ENCODE results near the gene CLEC7A.

Gene CLEC7A

DNA sequence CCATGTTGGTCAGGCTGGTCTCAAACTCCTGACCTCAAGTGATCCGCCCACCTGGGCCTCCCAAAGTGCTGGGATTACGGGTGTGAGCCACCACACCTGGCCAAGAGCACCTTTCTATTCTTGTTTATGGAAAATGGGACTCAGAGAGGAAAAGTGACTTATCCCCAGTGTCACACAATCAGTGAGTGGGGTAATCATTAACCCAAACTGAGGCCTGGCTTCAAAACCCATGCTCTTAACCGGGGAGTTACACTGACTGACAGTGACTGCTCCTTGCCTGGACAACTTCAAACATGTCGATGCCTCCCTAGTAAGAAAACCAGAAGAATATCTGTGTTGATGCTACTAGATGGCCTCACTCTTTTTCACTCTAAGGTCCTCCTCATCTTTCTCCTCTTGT, 7.3 kb downstream of the CLEC7A start:
- FAIRE-seq (no peak), DNase-seq (ENCODE audit: insufficient read length, low spot score) (no peak)
- TF ChIP-seq PAX5 (IDR thresholded peaks at IDR 0.05; ENCODE audit: insufficient read depth, low read length, severe bottlenecking) = no peak

DNA sequence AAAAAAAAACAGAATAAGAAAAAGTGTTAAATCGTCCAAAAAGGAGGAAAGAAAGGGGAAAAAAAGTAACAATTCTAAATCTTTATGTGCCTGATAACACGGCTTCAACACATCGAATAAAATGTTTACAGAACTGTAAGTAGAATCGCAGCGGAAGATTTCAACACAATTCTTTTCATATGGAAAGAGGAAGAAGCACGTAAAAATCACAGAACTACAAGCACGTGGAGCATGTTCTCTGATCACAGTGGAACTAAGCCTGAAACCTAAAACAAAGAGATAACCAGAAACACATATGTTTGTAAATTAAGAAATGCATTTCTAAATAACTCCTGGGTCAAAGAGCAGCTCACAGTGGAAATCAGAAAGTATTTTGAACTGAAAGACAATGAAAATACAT, 8.7 kb downstream of the CLEC7A start:
- TF ChIP-seq POLR2AphosphoS5 (IDR thresholded peaks at IDR 0.05; ENCODE audit: low read depth, low read length) (no peak), POLR2A (IDR thresholded peaks at IDR 0.05; ENCODE audit: low read depth, low read length) (no peak), PAX5 (IDR thresholded peaks at IDR 0.05; ENCODE audit: insufficient read depth, low read length, severe bottlenecking) (no peak), POU2F2 (IDR thresholded peaks at IDR 0.05; ENCODE audit: low read depth, low read length) (no peak), TAF1 (IDR thresholded peaks at IDR 0.05; ENCODE audit: low read depth, low read length) (no peak), SPI1 (IDR thresholded peaks at IDR 0.05; ENCODE audit: low read depth, low read length) (no peak)
- FAIRE-seq = no peak
- no peak for DNase-seq (ENCODE audit: insufficient read length, low spot score)

DNA sequence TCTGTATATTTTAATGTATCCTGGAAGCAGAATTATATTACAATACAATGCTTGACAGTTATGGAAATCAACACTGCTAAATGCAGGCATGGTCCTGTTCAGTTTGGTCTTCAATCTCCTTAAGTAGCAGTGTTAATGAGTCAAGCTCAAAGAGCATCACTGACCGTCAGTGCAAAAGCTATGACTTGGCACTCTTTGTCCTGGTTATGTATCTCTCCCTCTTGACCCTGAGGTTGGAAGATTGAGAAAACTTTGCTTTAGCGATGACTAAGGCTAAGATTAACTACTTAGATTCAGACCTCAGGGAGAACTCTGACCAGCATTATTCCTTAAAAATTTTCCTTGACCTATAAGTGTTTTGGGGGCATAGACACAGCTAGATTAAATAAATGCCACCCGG, 10.9 kb downstream of the CLEC7A start:
- FAIRE-seq (no peak), DNase-seq (ENCODE audit: insufficient read length, low spot score) (no peak)
- TF ChIP-seq PAX5 (IDR thresholded peaks at IDR 0.05; ENCODE audit: insufficient read depth, low read length, severe bottlenecking) = no peak
- no peak for TF ChIP-seq POU2F2 (IDR thresholded peaks at IDR 0.05; ENCODE audit: low read depth, low read length)
- TF ChIP-seq POLR2A (IDR thresholded peaks at IDR 0.05; ENCODE audit: low read depth, low read length) = no peak
- no peak for TF ChIP-seq POLR2AphosphoS5 (IDR thresholded peaks at IDR 0.05; ENCODE audit: low read depth, low read length)
- TF ChIP-seq TAF1 (IDR thresholded peaks at IDR 0.05; ENCODE audit: low read depth, low read length) = no peak
- TF ChIP-seq SPI1 (IDR thresholded peaks at IDR 0.05; ENCODE audit: low read depth, low read length) = no peak

GRCh38 chr12:10115890-10116289, 14.1 kb downstream of the CLEC7A start:
- FAIRE-seq = no peak
- DNase-seq (ENCODE audit: insufficient read length, low spot score) = no peak
- TF ChIP-seq POLR2A (IDR thresholded peaks at IDR 0.05; ENCODE audit: low read depth, low read length) = no peak
- TF ChIP-seq TAF1 (IDR thresholded peaks at IDR 0.05; ENCODE audit: low read depth, low read length) = no peak
- no peak for TF ChIP-seq SPI1 (IDR thresholded peaks at IDR 0.05; ENCODE audit: low read depth, low read length)
- no peak for TF ChIP-seq POLR2AphosphoS5 (IDR thresholded peaks at IDR 0.05; ENCODE audit: low read depth, low read length)
- TF ChIP-seq PAX5 (IDR thresholded peaks at IDR 0.05; ENCODE audit: insufficient read depth, low read length, severe bottlenecking) = no peak
- TF ChIP-seq POU2F2 (IDR thresholded peaks at IDR 0.05; ENCODE audit: low read depth, low read length) = no peak

- no peak for TF ChIP-seq SPI1 (IDR thresholded peaks at IDR 0.05; ENCODE audit: low read depth, low read length)
- no peak for TF ChIP-seq POLR2A (IDR thresholded peaks at IDR 0.05; ENCODE audit: low read depth, low read length)
- TF ChIP-seq PAX5 (IDR thresholded peaks at IDR 0.05; ENCODE audit: insufficient read depth, low read length, severe bottlenecking) = no peak
- TF ChIP-seq POU2F2 (IDR thresholded peaks at IDR 0.05; ENCODE audit: low read depth, low read length) = no peak
- TF ChIP-seq POLR2AphosphoS5 (IDR thresholded peaks at IDR 0.05; ENCODE audit: low read depth, low read length) = no peak
- TF ChIP-seq TAF1 (IDR thresholded peaks at IDR 0.05; ENCODE audit: low read depth, low read length) = no peak
- FAIRE-seq (no peak), DNase-seq (ENCODE audit: insufficient read length, low spot score) (no peak)
These were observed 14.7 kb downstream of the CLEC7A start for GRCh38 chr12:10115311-10115710.

GRCh38 chr12:10113920-10114319, 16.1 kb downstream of the CLEC7A start:
- TF ChIP-seq PAX5 (IDR thresholded peaks at IDR 0.05; ENCODE audit: insufficient read depth, low read length, severe bottlenecking) = no peak
- no peak for TF ChIP-seq TAF1 (IDR thresholded peaks at IDR 0.05; ENCODE audit: low read depth, low read length)
- TF ChIP-seq POU2F2 (IDR thresholded peaks at IDR 0.05; ENCODE audit: low read depth, low read length) = no peak
- TF ChIP-seq SPI1 (IDR thresholded peaks at IDR 0.05; ENCODE audit: low read depth, low read length) = no peak
- TF ChIP-seq POLR2A (IDR thresholded peaks at IDR 0.05; ENCODE audit: low read depth, low read length) = no peak
- TF ChIP-seq POLR2AphosphoS5 (IDR thresholded peaks at IDR 0.05; ENCODE audit: low read depth, low read length) = no peak
- no peak for FAIRE-seq

GRCh38 chr12:10113075-10113474, 16.9 kb downstream of the CLEC7A start:
- FAIRE-seq (no peak), DNase-seq (ENCODE audit: insufficient read length, low spot score) (no peak)
- TF ChIP-seq POLR2A (IDR thresholded peaks at IDR 0.05; ENCODE audit: low read depth, low read length) (no peak), POLR2AphosphoS5 (IDR thresholded peaks at IDR 0.05; ENCODE audit: low read depth, low read length) (no peak), SPI1 (IDR thresholded peaks at IDR 0.05; ENCODE audit: low read depth, low read length) (no peak)

More at GRCh38 chr12:10113920-10114319, 16.1 kb downstream of the CLEC7A start:
- DNase-seq (ENCODE audit: insufficient read length, low spot score) = no peak

DNA sequence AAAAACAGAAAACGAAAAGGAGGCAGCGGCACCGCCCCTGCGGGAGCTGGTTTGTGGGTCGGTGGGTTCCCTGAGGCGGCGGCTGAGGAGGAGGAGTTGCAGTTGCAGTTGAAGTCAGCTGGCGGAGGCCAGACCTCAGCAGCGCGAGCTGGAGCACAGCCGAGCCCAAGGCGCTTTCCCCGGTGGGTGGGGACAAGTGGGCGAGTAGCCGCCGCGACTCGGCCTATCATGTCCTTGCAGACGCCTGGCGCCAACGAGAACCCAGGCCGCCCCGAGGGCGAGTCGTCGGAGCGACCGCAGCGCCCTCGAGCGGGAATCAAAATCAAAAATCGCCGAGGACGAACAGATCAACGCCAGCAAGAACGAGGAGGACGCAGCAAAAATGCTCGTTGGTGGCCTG, 18.5 kb downstream of the CLEC7A start:
- DNase-seq (ENCODE audit: insufficient read length, low spot score) = no peak
- no peak for TF ChIP-seq POU2F2 (IDR thresholded peaks at IDR 0.05; ENCODE audit: low read depth, low read length)
- no peak for TF ChIP-seq SPI1 (IDR thresholded peaks at IDR 0.05; ENCODE audit: low read depth, low read length)
- TF ChIP-seq POLR2AphosphoS5 (IDR thresholded peaks at IDR 0.05; ENCODE audit: low read depth, low read length) = no peak
- TF ChIP-seq POLR2A (IDR thresholded peaks at IDR 0.05; ENCODE audit: low read depth, low read length) = no peak
- no peak for TF ChIP-seq TAF1 (IDR thresholded peaks at IDR 0.05; ENCODE audit: low read depth, low read length)
- no peak for FAIRE-seq

DNA sequence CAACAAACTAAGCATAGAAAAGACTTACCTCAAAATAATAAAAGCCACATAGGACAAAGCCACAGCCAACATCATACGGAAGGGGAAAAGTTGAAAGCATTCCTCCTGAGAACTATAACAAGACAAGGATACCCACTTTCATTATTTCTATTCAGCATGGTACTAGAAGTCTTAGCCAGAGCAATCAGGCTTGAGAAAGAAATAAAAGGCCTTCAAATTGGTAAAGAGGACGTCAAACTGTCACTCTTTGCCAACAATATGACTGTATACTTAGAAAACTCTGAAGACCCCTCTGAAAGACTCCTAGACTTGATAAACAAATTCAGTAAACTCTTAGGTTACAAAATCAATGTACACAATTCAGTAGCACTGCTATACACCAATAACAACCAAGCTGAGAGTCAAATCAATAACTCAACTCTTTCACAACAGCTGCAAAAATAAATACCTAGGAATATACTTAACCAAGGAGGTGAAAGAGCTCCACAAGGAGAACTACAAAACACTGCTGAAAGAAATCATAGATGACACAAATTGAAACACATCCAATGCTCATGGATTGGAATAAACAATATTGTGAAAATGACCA, 19.6 kb downstream of the CLEC7A start:
- DNase-seq (ENCODE audit: insufficient read length, low spot score) (no peak), FAIRE-seq (no peak)
- no peak for TF ChIP-seq TAF1 (IDR thresholded peaks at IDR 0.05; ENCODE audit: low read depth, low read length)
- no peak for TF ChIP-seq SPI1 (IDR thresholded peaks at IDR 0.05; ENCODE audit: low read depth, low read length)
- no peak for TF ChIP-seq POLR2AphosphoS5 (IDR thresholded peaks at IDR 0.05; ENCODE audit: low read depth, low read length)
- TF ChIP-seq PAX5 (IDR thresholded peaks at IDR 0.05; ENCODE audit: insufficient read depth, low read length, severe bottlenecking) = no peak
- TF ChIP-seq POU2F2 (IDR thresholded peaks at IDR 0.05; ENCODE audit: low read depth, low read length) = no peak
- TF ChIP-seq POLR2A (IDR thresholded peaks at IDR 0.05; ENCODE audit: low read depth, low read length) = no peak

GRCh38 chr12:10102322-10102721, 27.7 kb downstream of the CLEC7A start:
- TF ChIP-seq TAF1 (IDR thresholded peaks at IDR 0.05; ENCODE audit: low read depth, low read length) (no peak), PAX5 (IDR thresholded peaks at IDR 0.05; ENCODE audit: insufficient read depth, low read length, severe bottlenecking) (no peak), SPI1 (IDR thresholded peaks at IDR 0.05; ENCODE audit: low read depth, low read length) (no peak), POLR2AphosphoS5 (IDR thresholded peaks at IDR 0.05; ENCODE audit: low read depth, low read length) (no peak), POU2F2 (IDR thresholded peaks at IDR 0.05; ENCODE audit: low read depth, low read length) (no peak), POLR2A (IDR thresholded peaks at IDR 0.05; ENCODE audit: low read depth, low read length) (no peak)
- FAIRE-seq = no peak
- DNase-seq (ENCODE audit: insufficient read length, low spot score) = no peak

Data from GM12891 (cell line).